Memory B cell (primary cell): Measurements from ENCODE around the gene BORCS8.
A peak's percentile ranks its signal among the peaks of the same experiment; 100 is the strongest.

Experiments
- ATAC-seq: fragments of 150-1000 bp; cut with Tn5 transposase; 2 replicates; pipeline ENCODE4 v1.10.0; 2021; ENCODE audit warnings: low read depth, mild to moderate bottlenecking, moderate library complexity
- DNase-seq, 2 donors: peaks; one replicate each; pipeline ENCODE4 v3.0.0; 2022; ENCODE audit warnings: low spot score in 2 of 2
- H3K27ac Mint-ChIP-seq: one replicate; pipeline ENCODE4 v1.8.0; 2022; ENCODE audit warnings: mild to moderate bottlenecking, moderate library complexity, mixed read lengths
- H3K27me3 Mint-ChIP-seq: one replicate; pipeline ENCODE4 v1.8.0; 2022; ENCODE audit warnings: mixed read lengths
- H3K36me3 Mint-ChIP-seq: one replicate; pipeline ENCODE4 v1.8.0; 2022; ENCODE audit warnings: mild to moderate bottlenecking, mixed read lengths
- H3K4me1 Mint-ChIP-seq: one replicate; pipeline ENCODE4 v1.8.0; 2022; ENCODE audit warnings: mixed read lengths
- H3K4me3 Mint-ChIP-seq: one replicate; pipeline ENCODE4 v1.8.0; 2022; ENCODE audit warnings: mild to moderate bottlenecking, moderate library complexity, mixed read lengths
- H3K9me3 Mint-ChIP-seq: one replicate; pipeline ENCODE4 v1.8.0; 2022; ENCODE audit warnings: mixed read lengths

The BORCS8 gene

DNA sequence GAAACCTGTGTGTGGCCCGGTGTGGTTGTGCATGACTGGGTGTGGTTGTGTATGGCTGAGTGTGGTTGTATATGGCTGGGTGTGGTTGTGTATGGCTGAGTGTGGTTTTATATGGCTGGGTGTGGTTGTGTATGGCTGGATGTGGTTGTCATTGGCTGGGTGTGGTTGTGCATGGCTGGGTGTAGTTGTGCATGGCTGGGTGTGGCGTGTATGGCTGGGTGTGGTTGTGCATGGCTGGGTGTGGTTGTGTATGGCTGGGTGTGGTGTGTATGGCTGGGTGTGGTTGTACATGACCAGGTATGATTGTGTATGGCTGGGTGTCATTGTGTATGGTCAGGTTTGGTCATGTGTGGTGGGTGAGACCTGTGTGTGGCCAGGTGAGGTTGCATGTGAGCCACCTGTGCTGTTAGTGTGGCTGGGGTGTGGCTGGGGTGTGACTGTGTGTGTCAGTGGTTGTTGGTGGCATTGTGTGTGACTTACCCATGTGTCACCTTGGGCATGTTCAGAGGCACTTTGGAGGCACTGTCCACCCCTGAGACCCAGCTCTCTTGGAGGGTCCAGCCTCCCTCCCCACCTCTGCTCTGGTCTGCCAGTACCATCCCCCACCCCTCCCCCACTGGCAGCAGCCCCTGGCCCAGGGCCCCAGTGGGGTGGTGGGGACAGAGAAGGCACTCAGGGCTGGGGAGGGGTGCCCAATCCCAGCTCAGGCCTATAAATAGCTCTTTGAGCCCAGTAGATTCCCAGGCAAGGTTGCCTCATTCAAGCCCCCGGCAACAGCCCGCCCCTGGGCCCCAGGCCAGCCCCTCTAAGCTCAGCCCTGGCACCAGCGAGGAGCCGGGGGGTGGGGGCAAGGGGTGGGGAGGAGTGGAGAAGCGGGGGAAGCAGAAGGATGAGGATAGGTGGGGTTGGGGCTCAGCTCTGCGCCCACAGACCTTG lies 16.0 kb upstream of the BORCS8 start:
- Mint-ChIP-seq H3K27ac (no peak overlapping the region), H3K4me3 (no peak overlapping the region), H3K9me3 (peaks cover 4% of the 10 kb centered on the region), H3K4me1 (peaks cover 15% of the 10 kb centered on the region), H3K36me3 (no peaks in the 10 kb centered on the region), H3K27me3 (peaks cover 27% of the 10 kb centered on the region)
- DNase-seq: no peak
- no peak for ATAC-seq

DNA sequence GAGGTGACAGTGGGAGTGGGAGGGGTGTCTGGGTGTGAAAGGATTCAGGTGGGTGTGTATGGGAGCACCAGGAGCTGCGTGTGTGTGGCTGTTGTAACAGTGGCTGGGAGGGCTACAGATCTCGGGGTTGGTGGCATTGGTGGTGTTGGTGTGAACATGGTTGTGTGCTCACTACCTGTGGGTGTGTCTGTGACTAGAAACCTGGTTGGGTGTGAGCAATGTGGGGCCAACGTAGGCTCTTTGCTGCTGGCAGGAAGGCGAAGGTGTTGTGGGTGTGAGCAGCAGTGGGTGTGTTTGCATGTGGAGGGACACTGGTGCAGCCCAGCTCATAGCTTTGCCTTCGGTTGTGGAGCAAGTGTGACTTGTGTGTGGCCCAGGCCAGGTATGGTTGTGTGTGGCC lies 15.0 kb upstream of the BORCS8 start:
- no peak for DNase-seq
- Mint-ChIP-seq H3K27ac (no peak overlapping the region), H3K9me3 (peaks cover 4% of the 10 kb centered on the region), H3K36me3 (no peaks in the 10 kb centered on the region), H3K4me1 (peaks cover 21% of the 10 kb centered on the region), H3K4me3 (peak overlapping the region; percentile 37), H3K27me3 (peaks cover 21% of the 10 kb centered on the region)
- no peak for ATAC-seq

DNA sequence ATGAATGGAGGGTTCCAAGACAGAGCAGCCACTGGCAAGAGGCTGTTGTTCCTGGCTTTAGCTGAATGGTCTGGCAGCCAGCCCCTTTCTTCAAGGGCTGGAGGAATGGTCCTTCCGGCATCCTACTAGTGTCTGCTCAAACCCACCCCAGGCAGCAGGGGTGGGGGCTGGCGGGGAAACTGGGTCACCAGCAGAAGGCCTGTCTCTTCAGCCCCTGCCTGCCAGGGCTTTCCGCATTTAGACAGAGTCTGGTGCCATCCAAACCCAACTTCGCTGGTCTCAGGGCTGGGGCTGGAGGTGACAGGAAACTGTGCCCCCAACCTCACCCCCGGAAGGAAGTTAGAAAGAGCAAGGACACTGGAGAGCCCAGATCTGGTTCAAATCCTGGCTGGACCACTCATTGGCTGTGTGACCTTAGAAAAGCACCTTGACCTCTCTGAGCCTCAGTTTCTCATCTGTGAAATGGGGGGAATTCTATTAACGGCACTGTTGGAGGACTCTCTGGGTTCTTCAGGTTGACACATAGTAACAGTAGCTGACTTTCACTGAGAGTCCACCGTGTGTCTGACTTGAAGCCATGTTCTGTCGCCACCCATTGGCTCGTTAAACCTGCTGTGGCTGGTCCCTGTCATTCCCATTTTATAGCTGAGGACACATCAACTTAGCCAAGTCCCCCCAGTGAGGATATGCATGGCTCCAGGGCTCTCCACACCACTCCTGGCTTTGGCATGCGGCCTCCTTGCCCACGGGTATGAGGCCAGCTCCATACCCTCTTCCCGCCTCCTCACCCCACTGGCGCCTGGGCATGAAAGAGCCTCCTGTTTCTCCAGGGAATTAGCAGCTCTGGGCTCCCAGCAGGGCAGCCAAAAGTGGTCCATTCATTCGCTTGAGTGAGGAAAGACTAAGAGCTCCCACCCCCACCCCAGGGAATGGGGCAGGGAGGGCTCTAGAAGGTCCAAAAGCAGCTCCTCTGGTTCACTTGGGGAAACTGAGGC lies 13.8 kb upstream of the BORCS8 start:
- ATAC-seq (no peak), DNase-seq (no peak)
- Mint-ChIP-seq H3K27ac (no peak overlapping the region), H3K4me1 (peaks cover 21% of the 10 kb centered on the region), H3K27me3 (peaks cover 15% of the 10 kb centered on the region), H3K9me3 (peaks cover 4% of the 10 kb centered on the region), H3K36me3 (no peaks in the 10 kb centered on the region), H3K4me3 (no peak overlapping the region)

DNA sequence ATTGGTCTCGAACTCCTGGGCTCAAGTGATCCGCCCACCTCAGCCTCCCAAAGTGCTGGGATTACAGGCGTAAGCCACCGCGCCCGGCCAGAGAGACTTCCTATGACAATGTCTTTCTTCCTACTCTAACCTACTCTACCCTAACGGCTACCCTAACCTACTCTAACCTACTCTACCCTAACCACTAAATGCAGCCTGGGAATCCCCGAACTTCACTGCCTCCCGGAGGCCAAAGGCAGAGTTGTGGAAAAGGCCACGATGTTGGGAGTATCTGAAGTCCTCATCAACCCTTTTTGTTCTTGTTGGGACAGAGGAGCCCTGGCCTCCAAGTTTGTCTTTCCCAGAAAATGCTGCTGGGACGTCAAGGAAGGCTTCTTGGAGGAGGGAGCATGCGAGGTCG lies 12.2 kb upstream of the BORCS8 start:
- H3K27me3 Mint-ChIP-seq: peaks cover 12% of the 10 kb centered on the region
- DNase-seq (no peak), ATAC-seq (no peak)
- H3K27ac Mint-ChIP-seq: no peak overlapping the region
- peak overlapping the region; percentile 90 for H3K4me3 Mint-ChIP-seq
- H3K36me3 Mint-ChIP-seq: peaks cover 3% of the 10 kb centered on the region
- peaks cover 19% of the 10 kb centered on the region for H3K4me1 Mint-ChIP-seq
- H3K9me3 Mint-ChIP-seq: peaks cover 4% of the 10 kb centered on the region

DNA sequence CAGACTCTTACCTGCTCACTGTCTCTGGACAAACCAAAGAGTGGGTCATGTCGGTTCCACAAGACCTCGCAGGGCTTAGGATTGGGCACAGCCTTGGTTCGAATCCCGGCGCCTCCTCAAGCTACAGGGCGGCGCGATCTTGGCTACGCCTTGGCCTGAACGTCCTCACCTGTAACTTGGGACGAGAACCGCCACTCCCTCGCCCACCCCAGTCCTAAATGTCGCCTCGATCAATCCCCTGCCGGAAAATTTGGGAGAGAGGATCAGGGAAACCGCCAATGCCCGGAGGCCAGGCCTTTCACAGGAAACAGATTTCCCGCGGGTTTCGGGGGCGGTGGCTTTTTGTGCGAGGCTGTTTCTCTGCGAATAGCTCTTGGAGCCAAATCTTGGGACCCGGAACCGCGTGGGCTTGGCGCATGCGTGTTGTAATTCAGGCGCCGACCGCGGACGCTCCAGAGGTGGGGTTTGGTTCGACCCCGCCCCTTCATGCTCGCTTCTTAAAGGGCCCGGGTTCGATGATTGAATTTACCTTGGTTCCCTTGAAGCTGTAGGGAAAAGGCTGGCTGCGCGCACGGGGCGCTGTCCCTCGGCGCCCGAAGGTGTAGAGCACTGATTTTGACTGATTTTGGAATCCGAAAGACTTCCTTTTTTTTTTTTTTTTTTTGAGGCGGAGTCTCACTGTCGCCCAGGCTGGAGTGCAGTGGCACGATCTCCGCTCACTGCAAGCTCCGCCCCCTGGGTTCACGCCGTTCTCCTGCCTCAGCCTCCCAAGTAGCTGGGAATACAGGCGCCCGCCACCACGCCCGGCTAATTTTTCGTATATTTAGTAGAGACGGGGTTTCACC lies 11.3 kb upstream of the BORCS8 start, which contains the start of gene NR2C2AP:
NR2C2AP (minus strand) TSS at position 403 of the 845 bp plus-strand sequence; CDS start at position 49, 354 bp downstream.
- Mint-ChIP-seq H3K4me3 (peak within 1 kb of the TSS; percentile 90), H3K27ac (peak within 1 kb of the TSS; percentile 85), H3K27me3 (peaks cover 12% of the 10 kb centered on the region), H3K4me1 (peaks cover 19% of the 10 kb centered on the region), H3K36me3 (peaks cover 6% of the 10 kb centered on the region), H3K9me3 (peaks cover 4% of the 10 kb centered on the region)
- DNase-seq (peak; percentile 79 to 85), ATAC-seq (peak; percentile 92)

DNA sequence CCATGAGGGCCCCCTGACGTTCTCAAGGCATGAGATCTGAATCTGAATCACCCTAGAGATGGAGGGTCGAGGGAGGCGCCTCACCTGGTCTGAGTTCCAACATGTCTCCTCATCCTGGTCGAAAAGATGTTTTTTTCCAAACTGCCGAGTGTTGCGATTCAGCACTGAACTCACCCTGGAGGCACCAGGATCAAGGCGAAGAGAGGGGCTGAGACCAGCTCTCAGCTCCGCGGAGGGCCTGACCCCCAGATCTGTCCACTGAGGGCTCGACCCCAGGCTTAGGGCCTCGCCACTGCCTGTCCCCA lies 10.7 kb upstream of the BORCS8 start:
- H3K4me3 Mint-ChIP-seq: peak overlapping the region; percentile 90
- peak overlapping the region; percentile 85 for H3K27ac Mint-ChIP-seq
- DNase-seq (no peak), ATAC-seq (no peak)
- peaks cover 10% of the 10 kb centered on the region for H3K36me3 Mint-ChIP-seq
- peaks cover 10% of the 10 kb centered on the region for H3K27me3 Mint-ChIP-seq
- peaks cover 3% of the 10 kb centered on the region for H3K9me3 Mint-ChIP-seq
- peaks cover 16% of the 10 kb centered on the region for H3K4me1 Mint-ChIP-seq

DNA sequence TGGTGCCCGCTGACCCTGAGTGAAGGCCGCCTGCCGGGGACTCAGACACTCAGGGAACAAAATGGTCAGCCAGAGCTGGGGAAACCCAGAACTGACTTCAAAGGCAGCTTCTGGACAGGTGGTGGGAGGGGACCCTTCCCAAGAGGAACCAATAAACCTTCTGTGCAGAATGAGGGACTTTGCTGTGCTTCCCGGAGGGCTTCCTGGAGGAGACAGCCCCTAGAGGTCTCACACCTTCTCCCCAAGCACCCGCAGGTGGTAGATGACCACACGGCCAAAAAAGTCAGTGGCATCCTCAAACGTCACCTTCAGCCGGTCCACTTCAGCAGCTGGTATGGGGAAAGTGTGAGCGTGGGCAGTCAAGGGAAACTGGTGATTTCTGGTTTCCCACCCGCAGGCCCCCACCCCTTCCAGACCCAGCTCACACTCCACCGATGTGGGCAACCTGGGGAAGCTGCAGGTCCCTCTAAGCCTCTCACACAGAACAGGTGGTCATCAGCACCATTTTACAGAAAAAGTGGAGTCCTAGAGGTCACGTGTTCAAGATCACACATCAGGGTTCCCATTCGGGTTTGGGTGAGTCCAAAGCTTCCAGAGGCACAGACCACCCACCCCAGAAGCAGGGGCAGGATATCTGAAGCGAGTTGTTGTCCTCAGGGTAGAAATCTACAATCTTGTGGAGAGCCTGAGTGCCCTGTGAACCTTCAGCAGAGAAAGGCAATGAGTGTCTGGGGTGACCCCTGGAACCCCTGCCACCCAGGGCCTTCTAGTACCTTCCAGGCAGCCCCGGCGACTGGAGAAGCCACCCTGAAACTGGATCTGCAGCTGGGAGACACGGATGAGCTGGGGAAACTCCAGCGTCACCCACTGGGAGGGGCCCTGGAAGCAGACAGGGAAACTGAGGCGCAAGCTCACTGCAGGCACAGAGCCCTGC lies 10.0 kb upstream of the BORCS8 start:
- peaks cover 3% of the 10 kb centered on the region for H3K27me3 Mint-ChIP-seq
- DNase-seq (no peak), ATAC-seq (no peak)
- H3K27ac Mint-ChIP-seq: peak overlapping the region; percentile 85
- no peaks in the 10 kb centered on the region for H3K9me3 Mint-ChIP-seq
- peaks cover 9% of the 10 kb centered on the region for H3K4me1 Mint-ChIP-seq
- H3K4me3 Mint-ChIP-seq: peak overlapping the region; percentile 90
- H3K36me3 Mint-ChIP-seq: peaks cover 10% of the 10 kb centered on the region

DNA sequence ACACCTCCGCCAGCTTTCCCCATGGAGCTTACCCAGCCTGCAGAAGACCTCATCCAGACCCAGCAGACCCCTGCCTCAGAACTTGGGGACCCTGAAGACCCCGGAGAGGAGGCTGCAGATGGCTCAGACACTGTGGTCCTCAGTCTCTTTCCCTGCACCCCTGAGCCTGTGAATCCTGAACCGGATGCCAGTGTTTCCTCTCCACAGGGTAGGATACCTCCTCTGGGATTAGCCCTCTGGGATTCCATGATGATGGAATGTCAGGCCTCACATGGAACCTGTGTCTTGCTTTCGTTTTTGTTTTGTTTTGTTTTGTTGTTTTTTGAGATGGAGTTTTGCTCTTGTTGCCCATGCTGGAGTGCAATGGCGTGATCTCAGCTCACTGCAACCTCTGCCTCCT lies 2.0 kb upstream of the BORCS8 start:
- H3K27me3 Mint-ChIP-seq: no peaks in the 10 kb centered on the region
- ATAC-seq (no peak), DNase-seq (no peak)
- H3K36me3 Mint-ChIP-seq: peaks cover 14% of the 10 kb centered on the region
- peaks cover 31% of the 10 kb centered on the region for H3K4me1 Mint-ChIP-seq
- no peaks in the 10 kb centered on the region for H3K9me3 Mint-ChIP-seq
- peak overlapping the region; percentile 94 for H3K4me3 Mint-ChIP-seq
- peak overlapping the region; percentile 28 for H3K27ac Mint-ChIP-seq

DNA sequence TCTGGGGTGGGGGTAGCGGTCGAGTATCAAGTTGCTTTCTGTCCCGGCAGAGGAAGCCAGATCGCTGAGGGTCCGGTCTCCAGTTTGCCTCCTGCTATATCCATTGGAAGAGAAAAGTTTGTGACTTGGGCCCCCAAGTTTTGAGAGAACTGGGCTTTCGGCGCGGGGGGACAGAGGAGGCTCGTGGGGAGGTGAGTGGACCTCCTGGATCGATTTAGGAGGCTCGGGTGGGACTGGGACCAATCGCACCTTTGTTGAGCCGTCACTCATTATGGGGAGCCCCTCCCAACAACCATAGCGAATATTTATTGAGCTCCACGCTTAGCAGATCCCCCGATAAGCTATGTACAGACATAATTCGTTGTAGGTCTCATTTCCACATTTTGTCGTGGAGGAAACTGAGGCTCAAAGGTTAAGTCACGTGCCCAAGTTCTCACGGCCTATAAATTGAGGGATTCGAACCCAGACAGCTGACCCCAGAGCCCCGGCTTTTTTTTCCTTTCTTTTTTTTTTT lies 1.0 kb upstream of the BORCS8 start:
- Mint-ChIP-seq H3K27ac (peak overlapping the region; percentile 97), H3K4me1 (peaks cover 31% of the 10 kb centered on the region), H3K36me3 (peaks cover 10% of the 10 kb centered on the region), H3K9me3 (no peaks in the 10 kb centered on the region), H3K4me3 (peak overlapping the region; percentile 94), H3K27me3 (no peaks in the 10 kb centered on the region)
- ATAC-seq (peak; percentile 7), DNase-seq (no peak)

DNA sequence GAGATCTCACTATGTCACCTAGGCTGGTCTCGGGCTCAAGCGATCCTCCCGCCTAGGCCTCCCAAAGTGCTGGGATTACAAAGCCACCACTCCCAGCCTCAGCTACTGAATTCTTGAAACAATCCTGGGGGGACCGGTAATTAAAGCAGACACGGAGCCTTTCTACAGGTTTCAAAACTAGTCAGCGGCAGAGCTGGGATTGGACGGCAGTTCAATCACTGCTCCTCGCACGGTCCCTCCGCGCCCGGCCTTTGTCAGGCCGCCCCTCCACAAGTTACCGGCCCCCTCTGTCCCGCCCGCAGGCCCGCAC lies 229 bp downstream of the BORCS8 start:
- H3K4me3 Mint-ChIP-seq: peak overlapping the region; percentile 94
- H3K36me3 Mint-ChIP-seq: peaks cover 12% of the 10 kb centered on the region
- H3K9me3 Mint-ChIP-seq: peaks cover under 1% of the 10 kb centered on the region
- peaks cover 32% of the 10 kb centered on the region for H3K4me1 Mint-ChIP-seq
- DNase-seq (no peak), ATAC-seq (no peak)
- no peaks in the 10 kb centered on the region for H3K27me3 Mint-ChIP-seq
- peak overlapping the region; percentile 97 for H3K27ac Mint-ChIP-seq

DNA sequence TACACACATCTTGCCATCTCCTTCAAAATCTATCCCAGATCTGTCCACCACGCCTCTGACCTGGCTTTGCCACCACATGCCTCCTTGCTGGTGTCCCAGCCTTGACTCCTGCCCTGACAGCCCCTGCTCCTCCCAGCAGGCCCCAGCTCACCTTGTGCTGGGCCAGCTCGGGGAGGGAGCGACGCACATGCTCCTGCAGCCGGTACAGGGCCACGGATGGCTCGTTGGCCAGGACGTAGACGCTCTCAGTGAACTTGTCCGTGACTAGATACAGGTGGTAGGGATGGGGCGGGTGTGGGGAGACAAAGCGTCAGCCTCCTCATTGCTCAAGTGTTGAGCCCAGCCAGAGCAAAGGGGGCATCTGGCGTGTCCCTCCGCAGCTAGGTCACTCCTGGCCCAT lies 5.2 kb downstream of the BORCS8 start:
- Mint-ChIP-seq H3K27me3 (no peaks in the 10 kb centered on the region), H3K9me3 (peaks cover 2% of the 10 kb centered on the region), H3K27ac (no peak overlapping the region), H3K4me1 (peaks cover 26% of the 10 kb centered on the region), H3K4me3 (no peak overlapping the region), H3K36me3 (peaks cover 23% of the 10 kb centered on the region)
- ATAC-seq (no peak), DNase-seq (no peak)

DNA sequence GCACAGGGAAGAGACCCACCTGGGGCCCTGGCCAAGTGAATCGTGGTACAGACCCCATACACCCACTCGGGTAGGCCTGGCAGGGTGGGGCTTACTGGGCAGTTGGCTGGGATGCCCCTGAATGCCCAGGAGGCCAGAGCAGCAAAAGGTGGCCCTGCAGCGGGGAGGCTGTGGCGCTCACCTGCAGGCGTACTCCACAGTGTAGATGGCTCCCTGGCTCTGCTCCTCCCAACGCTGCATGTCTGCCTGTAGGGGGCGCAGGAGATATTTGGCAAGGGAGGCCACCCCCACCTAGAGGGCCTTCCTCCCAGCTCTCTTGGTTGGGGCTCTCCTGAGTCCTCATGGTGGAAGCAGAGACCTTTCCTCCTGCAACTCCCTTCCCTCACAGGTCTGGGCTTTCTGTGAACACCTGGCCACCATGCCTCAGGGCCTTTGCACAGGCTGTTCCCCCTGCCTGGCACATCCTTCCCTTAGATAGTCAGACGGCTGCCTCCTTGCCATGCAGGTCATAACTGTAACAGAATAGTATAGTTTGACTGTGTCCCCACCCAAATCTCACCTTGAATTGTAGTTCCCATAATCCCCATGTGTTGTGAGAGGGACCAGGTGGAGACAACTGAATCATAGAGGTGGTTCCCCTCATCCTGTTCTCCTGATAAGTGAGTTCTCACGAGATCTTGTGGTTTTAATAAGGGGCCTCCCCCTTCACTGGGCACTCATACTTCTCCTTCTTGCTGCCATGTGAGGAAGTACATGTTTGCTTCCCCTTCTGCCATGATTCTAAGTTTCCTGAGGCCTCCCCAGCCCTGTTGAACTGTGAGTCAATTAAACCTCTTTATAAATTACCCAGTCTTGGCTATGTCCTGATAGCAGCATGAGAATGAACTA lies 5.9 kb downstream of the BORCS8 start:
- H3K27me3 Mint-ChIP-seq: no peaks in the 10 kb centered on the region
- H3K27ac Mint-ChIP-seq: no peak overlapping the region
- peaks cover 2% of the 10 kb centered on the region for H3K9me3 Mint-ChIP-seq
- H3K4me1 Mint-ChIP-seq: peaks cover 26% of the 10 kb centered on the region
- ATAC-seq (peak; percentile 69), DNase-seq (peak in 1 of 2 donors; percentile 32)
- no peak overlapping the region for H3K4me3 Mint-ChIP-seq
- H3K36me3 Mint-ChIP-seq: peaks cover 26% of the 10 kb centered on the region
